SK-N-SH (cell line): ENCODE results near the gene FAM120B. TPM values are rescaled to one million over a fixed set of nuclear protein-coding genes. Genes with fewer than 3 reads are reported as not detected.

Experiments
- CTCF ChIA-PET: fragments of 300-600, 350-600 bp; formaldehyde crosslinking; extraction: SDS; loops from one replicate; lab custom pipeline; 2021; lab: Yijun Ruan, JAX
- POLR2A ChIA-PET: fragments of 350-600 bp; sonication (Branson Sonifier 250); formaldehyde crosslinking; extraction: SDS; loops from one replicate; lab custom pipeline; 2020; ENCODE audit warnings: antibody characterized with exemption, inconsistent platforms; lab: Yijun Ruan, JAX
- DNase-seq: peaks from one replicate; pipeline ENCODE4 v3.0.0; 2012
- H2AFZ ChIP-seq: fragments of 200-600 bp; sonication (generic); 2 replicates; pipeline ENCODE4 v1.8.1; 2016; ENCODE audit warnings: antibody characterized with exemption, mild to moderate bottlenecking, low read depth
- H3F3A ChIP-seq: fragments of 200-600 bp; sonication (generic); replicated peaks from 2 replicates; pipeline ENCODE3; 2016; ENCODE audit warnings: antibody characterized with exemption, mild to moderate bottlenecking; ENCODE audit not compliant: insufficient read depth
- H3K27ac ChIP-seq, 2 experiments: fragments of 200-500 bp in 1 of 2; fragments of 200-600 bp in 1 of 2; sonication (Bioruptor generic) in 1 of 2; sonication (generic), shearing (Covaris generic) in 1 of 2; 2 replicates each; pipeline versions ENCODE4 v1.5.1 to v1.6.1; 2014 to 2016; ENCODE audit warnings: low read depth in 2 of 2, inconsistent platforms in 1 of 2, low read length in 1 of 2, mild to moderate bottlenecking in 1 of 2, mixed read lengths in 1 of 2
- H3K27me3 ChIP-seq: fragments of 200-600 bp; sonication (generic), shearing (Covaris generic); 2 replicates; pipeline ENCODE4 v1.6.1; 2016; ENCODE audit warnings: mixed run types; ENCODE audit not compliant: insufficient read depth
- H3K36me3 ChIP-seq, 2 experiments: fragments of 200-500 bp in 1 of 2; fragments of 200-600 bp in 1 of 2; sonication (Bioruptor generic) in 1 of 2; sonication (generic) in 1 of 2; replicated peaks in 1 of 2; 2 replicates each; pipeline versions ENCODE3 to v1.5.1; 2014 to 2016; ENCODE audit warnings: low read length in 1 of 2, mild to moderate bottlenecking in 1 of 2; ENCODE audit not compliant: insufficient read depth in 2 of 2, control insufficient read depth in 1 of 2
- H3K4me1 ChIP-seq, 2 experiments: fragments of 200-500 bp in 1 of 2; fragments of 200-600 bp in 1 of 2; sonication (Bioruptor generic) in 1 of 2; sonication (generic), shearing (Covaris generic) in 1 of 2; 2 replicates each; pipeline versions ENCODE4 v1.5.1 to v1.6.1; 2014 to 2016; ENCODE audit warnings: low read depth in 1 of 2, low read length in 1 of 2, mixed run types in 1 of 2; ENCODE audit not compliant: insufficient read depth in 2 of 2, control insufficient read depth in 1 of 2
- H3K4me2 ChIP-seq: fragments of 200-600 bp; sonication (generic), shearing (Covaris generic); 2 replicates; pipeline ENCODE4 v1.6.1; 2017; ENCODE audit warnings: mixed run types
- H3K4me3 ChIP-seq, 2 experiments: fragments of 200-500 bp in 1 of 2; fragments of 200-600 bp in 1 of 2; sonication (Bioruptor generic) in 1 of 2; sonication (generic), shearing (Covaris generic) in 1 of 2; 2 replicates each; pipeline versions ENCODE4 v1.5.1 to v1.8.1; 2014 to 2016; ENCODE audit warnings: low read depth in 2 of 2, inconsistent platforms in 1 of 2, low read length in 1 of 2, mild to moderate bottlenecking in 1 of 2, mixed read lengths in 1 of 2, moderate library complexity in 1 of 2
- H3K79me2 ChIP-seq: fragments of 200-600 bp; sonication (generic); 2 replicates; pipeline ENCODE4 v1.8.1; 2017; ENCODE audit warnings: mild to moderate bottlenecking; ENCODE audit not compliant: insufficient read depth
- H3K9ac ChIP-seq: fragments of 200-600 bp; sonication (generic); 2 replicates; pipeline ENCODE4 v1.6.1; 2017; ENCODE audit warnings: mixed run types
- H3K9me2 ChIP-seq: fragments of 200-600 bp; sonication (generic); 2 replicates; pipeline ENCODE4 v1.6.1; 2017; ENCODE audit warnings: mixed run types
- H3K9me3 ChIP-seq: fragments of 200-600 bp; sonication (generic); 2 replicates; pipeline ENCODE4 v1.6.1; 2017; ENCODE audit warnings: mixed run types, mild to moderate bottlenecking, moderate library complexity
- H4K20me1 ChIP-seq: fragments of 200-600 bp; sonication (generic); 2 replicates; pipeline ENCODE4 v1.6.1; 2017; ENCODE audit warnings: mild to moderate bottlenecking, mixed run types; ENCODE audit not compliant: insufficient read depth
- ELF1 ChIP-seq: IDR thresholded peaks from 2 replicates; pipeline ENCODE4 v1.4.0; 2012
- EP300 ChIP-seq, 2 experiments: IDR thresholded peaks; 2 replicates each; pipeline versions ENCODE4 v1.4.0 to v1.6.1; 2012; ENCODE audit warnings: borderline replicate concordance in 1 of 2, low read depth in 1 of 2, low read length in 1 of 2
- GABPA ChIP-seq: IDR thresholded peaks from 2 replicates; pipeline ENCODE4 v1.4.0; 2012; ENCODE audit warnings: low read depth, mild to moderate bottlenecking
- POLR2AphosphoS5 ChIP-seq: IDR thresholded peaks from 2 replicates; pipeline ENCODE4 v1.6.1; 2012; ENCODE audit warnings: low read depth, low read length
- RFX5 ChIP-seq: IDR thresholded peaks from 2 replicates; pipeline ENCODE4 v1.6.1; 2012; ENCODE audit warnings: mild to moderate bottlenecking, improper control_type of control experiment, low read length
- RXRA ChIP-seq: IDR thresholded peaks from 2 replicates; pipeline ENCODE4 v1.4.0; 2012; ENCODE audit warnings: low read depth, mild to moderate bottlenecking, borderline replicate concordance
- TEAD4 ChIP-seq: IDR thresholded peaks from 2 replicates; pipeline ENCODE4 v1.4.0; 2012; ENCODE audit warnings: mild to moderate bottlenecking, borderline replicate concordance; ENCODE audit not compliant: insufficient read depth
- USF2 ChIP-seq: fragments of 150-350 bp; IDR thresholded peaks from 2 replicates; pipeline ENCODE4 v1.6.1; 2017; ENCODE audit warnings: antibody characterized with exemption, low read length, low read depth, borderline replicate concordance
- WGBS: methylation state at CpG from one replicate; pipeline ENCODE4 v1.1.6; 2017; ENCODE audit warnings: low lambda C conversion rate; 5-methylcytosine and 5-hydroxymethylcytosine counted together
- polyA plus RNA-seq, 3 experiments: library from polyadenylated mRNA; depleted of rRNA; stranded (reverse); fragments of >200 nt; gene quantifications; 2 replicates each; pipeline ENCODE4 v1.2.3, GENCODE V29; 2012
- TF ChIP-seq, protein P1 (sequence below): IDR thresholded peaks from 2 replicates; pipeline ENCODE4 v1.6.1; 2012; ENCODE audit warnings: mild to moderate bottlenecking, low read depth, low read length, moderate library complexity
- TF ChIP-seq, protein P2 (sequence below): fragments of 150-350 bp; IDR thresholded peaks from 2 replicates; pipeline ENCODE4 v1.6.1; 2016; ENCODE audit warnings: mild to moderate bottlenecking, low read depth, low read length

FAM120B gene
- polyA plus RNA-seq, 1 of the 3 experiments (the other 2 are of a cell fraction) = 7.7 TPM

DNA sequence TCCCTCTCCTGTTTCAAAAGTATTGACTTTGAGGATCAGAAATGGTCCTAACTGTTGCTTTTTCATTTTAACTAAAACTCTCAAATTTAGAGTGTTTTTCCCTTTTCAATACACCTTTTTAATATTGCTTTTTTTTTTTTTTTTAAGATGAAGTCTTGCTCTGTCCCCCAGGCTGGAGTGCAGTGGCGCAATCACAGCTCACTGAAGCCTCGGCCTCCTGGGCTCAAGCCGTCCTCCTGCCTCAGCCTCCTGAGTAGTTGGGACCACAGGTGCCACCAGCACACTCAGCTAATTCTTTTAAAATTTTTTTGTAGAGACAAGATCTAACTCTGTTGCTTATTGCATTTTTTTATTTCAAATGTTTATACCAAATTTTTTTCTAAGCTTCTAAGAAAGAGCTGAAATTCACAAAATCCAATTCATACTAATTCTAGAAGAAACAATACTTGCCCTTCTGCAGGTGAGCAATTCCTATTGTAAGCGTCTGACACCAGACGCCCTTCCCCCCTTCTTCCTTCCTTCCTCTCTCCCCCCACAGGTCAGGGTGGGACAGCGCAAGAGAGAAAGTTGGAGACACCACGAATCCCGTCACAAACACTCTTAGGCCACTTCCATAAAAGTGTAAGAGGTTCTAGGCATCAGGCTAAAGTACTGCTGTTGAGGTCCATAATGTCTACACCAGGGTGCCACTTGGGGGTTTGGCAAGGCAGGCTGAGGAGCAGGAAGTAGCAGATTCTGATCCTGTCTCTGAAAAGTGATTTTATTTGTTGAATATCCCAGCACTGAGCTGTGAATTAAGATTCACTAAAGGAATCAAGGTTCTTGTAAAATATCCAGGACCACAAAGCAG is 28.4 kb upstream of the FAM120B start:
- TF ChIP-seq, protein P1, sequence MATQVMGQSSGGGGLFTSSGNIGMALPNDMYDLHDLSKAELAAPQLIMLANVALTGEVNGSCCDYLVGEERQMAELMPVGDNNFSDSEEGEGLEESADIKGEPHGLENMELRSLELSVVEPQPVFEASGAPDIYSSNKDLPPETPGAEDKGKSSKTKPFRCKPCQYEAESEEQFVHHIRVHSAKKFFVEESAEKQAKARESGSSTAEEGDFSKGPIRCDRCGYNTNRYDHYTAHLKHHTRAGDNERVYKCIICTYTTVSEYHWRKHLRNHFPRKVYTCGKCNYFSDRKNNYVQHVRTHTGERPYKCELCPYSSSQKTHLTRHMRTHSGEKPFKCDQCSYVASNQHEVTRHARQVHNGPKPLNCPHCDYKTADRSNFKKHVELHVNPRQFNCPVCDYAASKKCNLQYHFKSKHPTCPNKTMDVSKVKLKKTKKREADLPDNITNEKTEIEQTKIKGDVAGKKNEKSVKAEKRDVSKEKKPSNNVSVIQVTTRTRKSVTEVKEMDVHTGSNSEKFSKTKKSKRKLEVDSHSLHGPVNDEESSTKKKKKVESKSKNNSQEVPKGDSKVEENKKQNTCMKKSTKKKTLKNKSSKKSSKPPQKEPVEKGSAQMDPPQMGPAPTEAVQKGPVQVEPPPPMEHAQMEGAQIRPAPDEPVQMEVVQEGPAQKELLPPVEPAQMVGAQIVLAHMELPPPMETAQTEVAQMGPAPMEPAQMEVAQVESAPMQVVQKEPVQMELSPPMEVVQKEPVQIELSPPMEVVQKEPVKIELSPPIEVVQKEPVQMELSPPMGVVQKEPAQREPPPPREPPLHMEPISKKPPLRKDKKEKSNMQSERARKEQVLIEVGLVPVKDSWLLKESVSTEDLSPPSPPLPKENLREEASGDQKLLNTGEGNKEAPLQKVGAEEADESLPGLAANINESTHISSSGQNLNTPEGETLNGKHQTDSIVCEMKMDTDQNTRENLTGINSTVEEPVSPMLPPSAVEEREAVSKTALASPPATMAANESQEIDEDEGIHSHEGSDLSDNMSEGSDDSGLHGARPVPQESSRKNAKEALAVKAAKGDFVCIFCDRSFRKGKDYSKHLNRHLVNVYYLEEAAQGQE = no peak
- TF ChIP-seq, protein P2, sequence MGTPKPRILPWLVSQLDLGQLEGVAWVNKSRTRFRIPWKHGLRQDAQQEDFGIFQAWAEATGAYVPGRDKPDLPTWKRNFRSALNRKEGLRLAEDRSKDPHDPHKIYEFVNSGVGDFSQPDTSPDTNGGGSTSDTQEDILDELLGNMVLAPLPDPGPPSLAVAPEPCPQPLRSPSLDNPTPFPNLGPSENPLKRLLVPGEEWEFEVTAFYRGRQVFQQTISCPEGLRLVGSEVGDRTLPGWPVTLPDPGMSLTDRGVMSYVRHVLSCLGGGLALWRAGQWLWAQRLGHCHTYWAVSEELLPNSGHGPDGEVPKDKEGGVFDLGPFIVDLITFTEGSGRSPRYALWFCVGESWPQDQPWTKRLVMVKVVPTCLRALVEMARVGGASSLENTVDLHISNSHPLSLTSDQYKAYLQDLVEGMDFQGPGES = no peak
- TF ChIP-seq TEAD4 (no peak), USF2 (no peak)
- TF ChIP-seq, all 33 proteins: peak for 0
- H3K27me3 ChIP-seq = no peaks in the 10 kb centered on the region; the same call in 1 of the 2 replicates
- H3K9me3 ChIP-seq = no peaks in the 10 kb centered on the region
- no peak overlapping the region for H3K4me2 ChIP-seq
- H3F3A ChIP-seq = no peaks in the 10 kb centered on the region
- DNase-seq = no peak
- no peak overlapping the region for H3K9ac ChIP-seq
- no peak overlapping the region for H3K27ac ChIP-seq
- no peaks in the 10 kb centered on the region for H3K36me3 ChIP-seq
- H3K4me1 ChIP-seq = no peaks in the 10 kb centered on the region
- ChIA-PET CTCF (interaction anchor here (1.1 kb wide), 1 partner anchor 239 kb away, joined by 3 read pairs; no protein-coding TSS in a partner anchor), POLR2A (no interaction called here)
- H2AFZ ChIP-seq = no peak overlapping the region
- no peak overlapping the region for H3K4me3 ChIP-seq
- WGBS = 74% methylated on average over 8 of the region's 8 CpGs
- no peaks in the 10 kb centered on the region for H3K79me2 ChIP-seq
- H3K9me2 ChIP-seq = no peaks in the 10 kb centered on the region
- no peaks in the 10 kb centered on the region for H4K20me1 ChIP-seq

GRCh38 chr6:170278743-170279094 is 27.8 kb upstream of the FAM120B start:
- H3K9me2 ChIP-seq = no peaks in the 10 kb centered on the region
- no peak overlapping the region for H2AFZ ChIP-seq
- no peaks in the 10 kb centered on the region for H3K36me3 ChIP-seq
- WGBS = 66% methylated on average over 9 of the region's 9 CpGs
- H3K27ac ChIP-seq = no peak overlapping the region
- H3K9ac ChIP-seq = no peak overlapping the region
- no peaks in the 10 kb centered on the region for H3K9me3 ChIP-seq
- H3K27me3 ChIP-seq = no peaks in the 10 kb centered on the region; the same call in 1 of the 2 replicates
- H4K20me1 ChIP-seq = no peaks in the 10 kb centered on the region
- DNase-seq = no peak
- H3K4me2 ChIP-seq = no peak overlapping the region
- H3F3A ChIP-seq = no peaks in the 10 kb centered on the region
- no peak for TF ChIP-seq ELF1
- TF ChIP-seq RXRA = no peak
- no peak for TF ChIP-seq EP300 (IDR thresholded peaks at IDR 0.05; ENCODE audit: borderline replicate concordance in 1 of 2, low read depth in 1 of 2, low read length in 1 of 2)
- no peak for TF ChIP-seq RFX5
- no peak for TF ChIP-seq GABPA
- no peak for TF ChIP-seq POLR2AphosphoS5
- ChIA-PET POLR2A (no interaction called here), CTCF (no interaction called here)
- no peak overlapping the region for H3K4me3 ChIP-seq
- no peaks in the 10 kb centered on the region for H3K4me1 ChIP-seq
- H3K79me2 ChIP-seq = no peaks in the 10 kb centered on the region
